HepG2 (cell line): Measurements from ENCODE around the gene NGRN. TPM values are rescaled to one million over a fixed set of nuclear protein-coding genes. Genes with fewer than 3 reads are reported as not detected.

ENCODE experiments used
- CREB1 ChIP-seq, 2 experiments: fragments of 450-650 bp in 1 of 2; IDR thresholded peaks; 2 replicates each; pipeline ENCODE4 v1.6.1; 2016 to 2017; ENCODE audit warnings: control low read depth in 1 of 2, mild to moderate bottlenecking in 1 of 2, missing compliant biosample characterization in 1 of 2, missing genetic modification characterization in 1 of 2
- GABPA ChIP-seq, 2 experiments: IDR thresholded peaks; 2 replicates each; pipeline ENCODE4 v1.6.1; 2011 to 2016; ENCODE audit warnings: low read depth in 2 of 2, low read length in 1 of 2, missing biosample characterization in 1 of 2, missing genetic modification characterization in 1 of 2
- GPN1 ChIP-seq: sonication (generic); formaldehyde crosslinking; IDR thresholded peaks from 2 replicates; pipeline ENCODE4 v1.5.1; 2020; ENCODE audit warnings: missing genetic modification reagents, borderline replicate concordance
- HDAC2 ChIP-seq: sonication (generic); formaldehyde crosslinking; IDR thresholded peaks from 2 replicates; pipeline ENCODE4 v1.4.0; 2020; ENCODE audit warnings: missing genetic modification reagents
- KDM3A ChIP-seq: IDR thresholded peaks from 2 replicates; pipeline ENCODE4 v1.6.1; 2018; ENCODE audit warnings: low read depth, missing compliant biosample characterization
- KLF16 ChIP-seq, 2 experiments: sonication (generic) in 1 of 2; formaldehyde crosslinking in 1 of 2; IDR thresholded peaks; 2 replicates each; pipeline versions ENCODE4 v1.6.1 to v1.8.0; 2016 to 2023; ENCODE audit warnings: missing genetic modification reagents in 2 of 2, missing compliant biosample characterization in 1 of 2
- MXD3 ChIP-seq: IDR thresholded peaks from 2 replicates; pipeline ENCODE4 v1.6.1; 2016; ENCODE audit warnings: mild to moderate bottlenecking, missing biosample characterization, missing genetic modification reagents
- NFYB ChIP-seq: sonication (generic); formaldehyde crosslinking; IDR thresholded peaks from 2 replicates; pipeline ENCODE4 v1.4.0; 2020; ENCODE audit warnings: missing genetic modification reagents
- PBX3 ChIP-seq: sonication (generic); formaldehyde crosslinking; IDR thresholded peaks from 2 replicates; pipeline ENCODE4 v1.8.1; 2023; ENCODE audit warnings: missing genetic modification reagents, inconsistent platforms, borderline replicate concordance
- PRMT3 ChIP-seq: sonication (generic); formaldehyde crosslinking; IDR thresholded peaks from 2 replicates; pipeline ENCODE4 v1.8.1; 2022; ENCODE audit warnings: low read depth, mild to moderate bottlenecking, moderate library complexity, missing genetic modification reagents, borderline replicate concordance
- SOX6 ChIP-seq, 2 experiments: fragments of 450-650 bp in 1 of 2; sonication (generic) in 1 of 2; formaldehyde crosslinking in 1 of 2; IDR thresholded peaks; 2 replicates each; pipeline versions ENCODE4 v1.4.0 to v1.6.1; 2017 to 2020; ENCODE audit warnings: antibody characterized with exemption in 1 of 2, mild to moderate bottlenecking in 1 of 2, missing genetic modification reagents in 1 of 2
- TERF1 ChIP-seq: sonication (generic); formaldehyde crosslinking; IDR thresholded peaks from 2 replicates; pipeline ENCODE4 v1.8.0; 2022; ENCODE audit warnings: mild to moderate bottlenecking, missing genetic modification reagents, moderate library complexity
- THAP11 ChIP-seq: IDR thresholded peaks from 2 replicates; pipeline ENCODE4 v1.6.1; 2016; ENCODE audit warnings: missing biosample characterization, missing genetic modification reagents
- ZC3H4 ChIP-seq: sonication (generic); formaldehyde crosslinking; IDR thresholded peaks from 2 replicates; pipeline ENCODE4 v1.4.0; 2020; ENCODE audit warnings: missing genetic modification reagents, borderline replicate concordance
- ZFP62 ChIP-seq: sonication (generic); formaldehyde crosslinking; IDR thresholded peaks from 2 replicates; pipeline ENCODE4 v1.4.0; 2020; ENCODE audit warnings: missing genetic modification reagents
- ZNF276 ChIP-seq: sonication (generic); formaldehyde crosslinking; IDR thresholded peaks from 2 replicates; pipeline ENCODE4 v1.4.0; 2020; ENCODE audit warnings: mild to moderate bottlenecking, low read depth, missing genetic modification reagents
- ZNF333 ChIP-seq: sonication (generic); formaldehyde crosslinking; IDR thresholded peaks from 2 replicates; pipeline ENCODE4 v1.4.0; 2020; ENCODE audit warnings: mild to moderate bottlenecking, missing genetic modification reagents, borderline replicate concordance
- ZNF543 ChIP-seq: sonication (generic); formaldehyde crosslinking; IDR thresholded peaks from 2 replicates; pipeline ENCODE4 v1.4.0; 2020; ENCODE audit warnings: mild to moderate bottlenecking, missing genetic modification reagents
- ZNF607 ChIP-seq: sonication (generic); formaldehyde crosslinking; IDR thresholded peaks from 2 replicates; pipeline ENCODE4 v1.5.1; 2020; ENCODE audit warnings: missing genetic modification reagents, mild to moderate bottlenecking, borderline replicate concordance
- ZNF629 ChIP-seq: sonication (generic); formaldehyde crosslinking; conservative IDR thresholded peaks from 2 replicates; pipeline ENCODE4 v1.5.0; 2020; ENCODE audit warnings: missing genetic modification reagents
- ZNF704 ChIP-seq: sonication (generic); formaldehyde crosslinking; IDR thresholded peaks from 2 replicates; pipeline ENCODE4 v1.8.1; 2023; ENCODE audit warnings: mild to moderate bottlenecking, inconsistent platforms, moderate library complexity, missing genetic modification reagents, borderline replicate concordance
- ZNF777 ChIP-seq: sonication (generic); formaldehyde crosslinking; IDR thresholded peaks from 2 replicates; pipeline ENCODE4 v1.4.0; 2020; ENCODE audit warnings: missing genetic modification reagents
- ZNF782 ChIP-seq: sonication (generic); formaldehyde crosslinking; IDR thresholded peaks from 2 replicates; pipeline ENCODE4 v1.4.0; 2020; ENCODE audit warnings: missing genetic modification reagents, mild to moderate bottlenecking, borderline replicate concordance
- polyA plus RNA-seq, 8 experiments: library from polyadenylated mRNA; depleted of rRNA in 3 of 8; stranded (reverse) in 7 of 8; unstranded in 1 of 8; fragments of >200 nt; fragmentation: Illumina TruSeq in 4 of 8; extraction: Trizol in 4 of 8; gene quantifications; 2 replicates each; pipeline versions ENCODE4 v1.2.1 to v1.2.3, GENCODE V29; 2011 to 2016; ENCODE audit warnings: low read depth in 4 of 8, missing spikeins in 1 of 8, mixed read lengths in 1 of 8; ENCODE audit not compliant: insufficient read depth in 1 of 8
- total RNA-seq, 5 experiments: library from RNA; depleted of rRNA; stranded (reverse); fragments of >200 nt; fragmentation: Illumina TruSeq; extraction: Trizol; gene quantifications; 2 replicates each; pipeline ENCODE4 v1.2.3, GENCODE V29; 2016; ENCODE audit warnings: low read depth in 1 of 5

Gene NGRN
- total and polyA plus RNA-seq, 2 of the 13 experiments (the other 11 are each of a cell fraction or from before 2014, with no cell fraction given), result 39.8 to 63.7 TPM

GRCh38 chr15:90320062-90320884 lies 54.8 kb downstream of the NGRN start (continued):
- TF ChIP-seq ZNF704 (CRISPR knock-in tag) (no peak), PRMT3 (CRISPR knock-in tag) (no peak), GABPA (IDR thresholded peaks at IDR 0.05; ENCODE audit: low read depth, low read length) (no peak), GABPA (CRISPR knock-in tag; IDR thresholded peaks at IDR 0.05; ENCODE audit: low read depth) (no peak), ZNF607 (CRISPR knock-in tag) (no peak), NFYB (CRISPR knock-in tag) (no peak), ZC3H4 (CRISPR knock-in tag) (no peak), ZNF629 (CRISPR knock-in tag) (no peak), ZNF782 (CRISPR knock-in tag) (no peak), GPN1 (CRISPR knock-in tag) (no peak), TERF1 (CRISPR knock-in tag) (no peak), PBX3 (CRISPR knock-in tag) (no peak), ZFP62 (CRISPR knock-in tag) (no peak), CREB1 (IDR thresholded peaks at IDR 0.05) (no peak), CREB1 (CRISPR knock-in tag; IDR thresholded peaks at IDR 0.05) (no peak), SOX6 (IDR thresholded peaks at IDR 0.05) (no peak), SOX6 (CRISPR knock-in tag; IDR thresholded peaks at IDR 0.05) (peak; percentile 52; the same call in 1 of the 2 replicates), KLF16 (CRISPR knock-in tag; IDR thresholded peaks at IDR 0.05) (peak in 1 of 2 experiments; percentile 27; a peak in 1 of 4 replicates), ZNF333 (CRISPR knock-in tag) (no peak), HDAC2 (CRISPR knock-in tag) (no peak), MXD3 (CRISPR knock-in tag) (no peak), ZNF543 (CRISPR knock-in tag) (no peak), ZNF276 (CRISPR knock-in tag) (no peak), THAP11 (CRISPR knock-in tag) (peak; percentile 62), KDM3A (CRISPR knock-in tag) (peak; percentile 59; the same call in 1 of the 2 replicates), ZNF777 (CRISPR knock-in tag) (no peak)
